Measurements from ENCODE around the gene GLB1L.
"Not testable (repeated sequence)": the region's sequence is repeated elsewhere in the genome, so short reads cannot be mapped to it uniquely, and the experiment has no call there.

Gene GLB1L

DNA sequence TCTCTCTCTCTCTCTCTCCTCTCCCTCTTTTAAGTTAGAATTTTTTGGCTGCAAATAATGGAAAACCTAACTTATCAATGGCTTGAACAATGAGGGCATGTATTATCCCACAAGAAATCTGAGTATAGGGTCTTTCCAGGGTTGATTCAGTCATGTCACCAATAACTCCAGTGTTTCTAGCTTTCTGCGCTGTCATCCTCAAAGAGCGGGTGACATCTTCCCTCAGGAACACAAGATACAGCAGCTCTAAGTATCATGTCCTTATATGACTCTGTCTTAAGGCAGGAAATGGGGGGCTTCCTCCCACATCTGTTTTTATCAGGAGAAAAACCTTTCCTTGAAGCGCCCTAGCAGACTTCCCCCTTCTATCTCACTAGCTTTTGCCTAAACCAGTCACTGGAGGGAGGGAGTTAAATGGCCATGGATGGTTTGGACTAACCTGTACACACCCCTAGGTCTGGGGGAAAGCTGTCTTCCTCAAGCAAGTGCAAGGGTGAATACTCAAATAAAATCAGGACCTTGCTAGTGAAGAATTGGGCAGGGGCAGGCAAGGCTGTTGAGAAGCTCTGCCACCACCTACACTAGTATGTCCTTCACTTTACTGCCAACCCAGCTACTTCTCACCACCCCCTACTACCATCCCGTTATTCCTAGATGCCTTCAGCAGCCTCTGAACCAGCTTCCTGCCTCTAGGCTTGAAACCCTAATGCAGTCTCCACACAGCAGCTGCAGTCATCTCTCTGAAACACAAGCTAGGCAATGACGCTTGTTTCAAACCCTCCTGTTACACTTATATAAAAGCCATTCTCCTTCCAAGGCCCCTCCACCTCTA lies 16.0 kb upstream of the GLB1L start:
- TF ChIP-seq, protein P1, sequence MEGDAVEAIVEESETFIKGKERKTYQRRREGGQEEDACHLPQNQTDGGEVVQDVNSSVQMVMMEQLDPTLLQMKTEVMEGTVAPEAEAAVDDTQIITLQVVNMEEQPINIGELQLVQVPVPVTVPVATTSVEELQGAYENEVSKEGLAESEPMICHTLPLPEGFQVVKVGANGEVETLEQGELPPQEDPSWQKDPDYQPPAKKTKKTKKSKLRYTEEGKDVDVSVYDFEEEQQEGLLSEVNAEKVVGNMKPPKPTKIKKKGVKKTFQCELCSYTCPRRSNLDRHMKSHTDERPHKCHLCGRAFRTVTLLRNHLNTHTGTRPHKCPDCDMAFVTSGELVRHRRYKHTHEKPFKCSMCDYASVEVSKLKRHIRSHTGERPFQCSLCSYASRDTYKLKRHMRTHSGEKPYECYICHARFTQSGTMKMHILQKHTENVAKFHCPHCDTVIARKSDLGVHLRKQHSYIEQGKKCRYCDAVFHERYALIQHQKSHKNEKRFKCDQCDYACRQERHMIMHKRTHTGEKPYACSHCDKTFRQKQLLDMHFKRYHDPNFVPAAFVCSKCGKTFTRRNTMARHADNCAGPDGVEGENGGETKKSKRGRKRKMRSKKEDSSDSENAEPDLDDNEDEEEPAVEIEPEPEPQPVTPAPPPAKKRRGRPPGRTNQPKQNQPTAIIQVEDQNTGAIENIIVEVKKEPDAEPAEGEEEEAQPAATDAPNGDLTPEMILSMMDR (IDR thresholded peaks at IDR 0.05; ENCODE audit: extremely low read depth, missing control alignments): no peak

DNA sequence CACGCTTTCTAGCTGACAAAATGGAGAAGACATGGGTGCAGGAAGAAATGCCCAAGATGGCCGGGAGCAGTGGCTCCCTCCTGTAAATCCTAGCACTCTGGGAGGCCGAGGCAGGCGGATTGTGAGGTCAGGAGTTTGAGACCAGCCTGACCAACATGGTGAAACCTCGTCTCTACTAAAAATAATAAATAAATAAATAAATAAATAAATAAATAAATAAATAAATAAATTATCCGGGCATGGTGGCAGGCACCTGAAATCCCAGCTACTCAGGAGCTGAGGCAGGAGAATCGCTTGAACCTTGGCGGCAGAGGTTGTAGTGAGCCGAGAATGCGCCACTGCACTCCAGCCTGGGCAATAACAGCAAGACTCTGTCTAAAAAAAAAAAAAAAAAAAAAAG lies 13.7 kb upstream of the GLB1L start:
- DNase-seq (ENCODE audit: low spot score): not testable (repeated sequence)

More for the DNA sequence above, 16.0 kb upstream of the GLB1L start:
- no peak for DNase-seq (ENCODE audit: low spot score)

DNA sequence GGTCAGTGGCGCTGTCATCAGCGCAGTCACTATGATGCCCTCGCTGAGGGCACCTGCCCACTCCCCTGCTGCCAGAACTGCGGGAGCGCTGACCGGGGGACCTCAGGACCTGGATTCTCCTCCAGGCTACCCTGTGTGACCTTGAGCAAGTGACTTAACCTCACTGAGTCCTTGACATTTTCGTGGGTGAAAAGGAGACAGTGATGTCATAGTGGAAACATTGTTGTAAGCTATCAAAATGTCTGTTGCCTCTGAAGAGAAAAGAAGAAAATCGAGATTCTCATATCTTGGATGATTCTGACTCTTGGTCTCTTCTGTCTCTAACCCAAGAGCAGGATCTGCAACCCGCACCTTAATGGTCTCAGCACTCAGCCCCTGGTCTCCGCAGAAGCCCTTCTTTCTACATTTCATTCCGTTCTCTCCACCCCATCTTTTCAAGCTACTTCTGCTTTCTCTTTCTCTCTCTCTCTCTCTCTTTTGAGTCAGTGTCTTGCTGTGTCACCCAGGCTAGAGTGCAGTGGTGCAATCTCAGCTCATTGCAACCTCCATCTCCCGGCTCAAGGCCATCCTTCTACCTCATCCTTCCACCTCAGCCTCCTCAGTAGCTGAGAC lies 9.5 kb upstream of the GLB1L start:
- TF ChIP-seq, protein P1 (IDR thresholded peaks at IDR 0.05; ENCODE audit: extremely low read depth, missing control alignments): no peak

DNA sequence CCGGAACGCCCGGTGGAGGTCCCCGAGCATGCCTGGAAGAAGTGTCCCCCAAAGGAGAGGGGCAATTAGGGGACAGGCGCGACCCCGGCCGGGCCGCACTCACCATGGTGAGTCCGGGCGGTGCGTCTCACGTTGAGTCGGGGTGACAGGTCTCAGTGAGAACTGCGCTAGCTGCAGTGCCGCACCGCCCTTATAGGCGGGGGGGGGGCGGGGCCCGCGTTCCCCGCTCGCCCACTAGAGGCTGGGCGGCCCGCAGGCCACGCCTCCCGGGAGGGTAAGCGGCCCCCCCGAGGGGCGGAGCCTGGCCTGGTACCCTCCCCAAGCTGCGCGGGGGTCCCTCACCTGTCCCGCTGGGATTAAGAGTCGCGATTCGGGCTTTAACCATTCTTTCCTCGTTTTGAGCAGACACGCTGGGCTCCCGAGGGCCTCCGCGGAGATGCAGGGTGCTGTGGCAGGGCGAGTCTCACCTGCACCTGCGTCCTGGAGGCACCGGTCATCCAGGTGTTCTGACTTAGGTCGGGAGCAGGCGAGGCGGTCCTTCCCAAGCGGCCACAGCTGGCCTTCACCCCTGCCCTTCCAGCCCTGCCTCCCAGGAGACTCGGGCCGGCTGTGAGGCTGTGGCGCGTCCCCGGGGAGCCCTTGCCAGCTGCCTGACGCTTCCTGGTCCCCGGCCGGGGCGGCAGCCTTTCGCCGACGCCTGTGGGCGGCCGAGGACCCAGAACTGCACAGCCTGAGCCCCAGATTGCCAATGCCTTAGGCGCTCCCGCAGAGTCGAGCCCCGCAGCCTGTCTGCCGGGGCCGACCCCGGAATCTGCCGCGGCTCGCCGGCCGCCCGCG lies 8.7 kb upstream of the GLB1L start, which contains the start of gene TUBA4A:
Gene TUBA4A, minus strand, starts transcription at position 166 of the 837 bp plus-strand sequence. Its CDS starts 60 bp downstream, at position 106.
- TF ChIP-seq, protein P1 (IDR thresholded peaks at IDR 0.05; ENCODE audit: extremely low read depth, missing control alignments): no peak
- DNase-seq (ENCODE audit: low spot score): peak; percentile 97

More for the DNA sequence above, 9.5 kb upstream of the GLB1L start:
- peak; percentile 55 for DNase-seq (ENCODE audit: low spot score)

DNA sequence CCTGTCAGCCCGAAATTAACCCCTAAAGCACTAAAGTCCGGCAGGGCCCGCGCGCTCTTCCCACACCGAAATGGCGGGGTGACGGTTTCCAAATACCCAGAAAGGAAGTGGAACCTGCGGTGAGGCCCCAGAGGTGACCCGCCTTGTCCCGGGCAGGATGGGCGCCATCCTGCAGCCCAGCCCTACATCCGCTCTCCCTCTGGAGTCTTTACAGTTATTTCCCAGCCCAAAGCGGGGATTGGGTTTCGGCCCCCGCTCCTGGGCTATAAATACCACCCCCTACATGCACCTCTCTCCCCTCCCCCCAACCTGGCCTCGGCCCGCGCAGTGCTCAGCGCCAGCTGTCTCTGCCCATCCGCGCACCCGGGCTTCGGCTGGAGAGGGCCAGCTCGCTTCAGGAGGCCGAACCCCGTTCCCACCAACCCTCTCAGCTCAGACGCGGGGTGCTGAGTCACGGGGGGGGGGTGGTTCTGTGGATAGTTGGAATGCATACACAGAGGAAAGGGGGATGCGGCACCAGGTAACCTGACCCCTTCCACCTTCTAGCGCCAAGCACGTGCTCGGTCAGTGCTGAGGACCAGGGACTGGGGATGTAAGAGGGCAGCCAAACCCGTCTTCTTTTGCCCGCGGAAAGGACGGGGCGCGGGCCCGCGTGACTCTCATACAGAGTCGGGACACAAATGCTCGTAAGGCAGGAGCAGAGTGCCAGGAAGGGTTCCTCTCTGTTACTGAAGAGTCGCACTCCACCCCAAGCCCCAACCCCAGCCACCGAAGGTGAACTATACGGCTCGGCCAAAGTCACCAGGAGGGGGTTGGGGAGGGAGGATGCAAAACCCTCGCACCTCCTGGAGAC lies 7.9 kb upstream of the GLB1L start, which contains the start of gene TUBA4B:
Gene TUBA4B, plus strand, starts transcription at position 344 of the 853 bp plus-strand sequence. Its CDS starts 165 bp downstream, at position 509.
- peak; percentile 59 for DNase-seq (ENCODE audit: low spot score)
- TF ChIP-seq, protein P1 (IDR thresholded peaks at IDR 0.05; ENCODE audit: extremely low read depth, missing control alignments): no peak

DNA sequence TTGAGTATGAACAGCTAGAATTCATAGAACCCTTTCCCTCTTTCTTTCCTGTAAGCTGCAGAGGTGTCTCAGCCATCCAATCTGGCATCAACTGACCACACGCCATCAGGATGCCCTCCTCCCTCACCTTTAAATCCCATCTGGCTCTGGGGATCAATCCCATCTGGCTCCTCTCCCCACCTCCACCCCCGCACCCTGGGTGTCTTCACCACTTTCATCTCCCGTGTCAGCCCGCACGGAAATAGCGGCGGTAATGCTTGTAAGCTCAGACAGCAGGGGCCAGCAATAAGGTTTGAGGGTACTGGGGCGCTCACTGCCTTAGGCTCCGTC lies 7.3 kb upstream of the GLB1L start:
- TF ChIP-seq, protein P1 (IDR thresholded peaks at IDR 0.05; ENCODE audit: extremely low read depth, missing control alignments): no peak
- no peak for DNase-seq (ENCODE audit: low spot score)

DNA sequence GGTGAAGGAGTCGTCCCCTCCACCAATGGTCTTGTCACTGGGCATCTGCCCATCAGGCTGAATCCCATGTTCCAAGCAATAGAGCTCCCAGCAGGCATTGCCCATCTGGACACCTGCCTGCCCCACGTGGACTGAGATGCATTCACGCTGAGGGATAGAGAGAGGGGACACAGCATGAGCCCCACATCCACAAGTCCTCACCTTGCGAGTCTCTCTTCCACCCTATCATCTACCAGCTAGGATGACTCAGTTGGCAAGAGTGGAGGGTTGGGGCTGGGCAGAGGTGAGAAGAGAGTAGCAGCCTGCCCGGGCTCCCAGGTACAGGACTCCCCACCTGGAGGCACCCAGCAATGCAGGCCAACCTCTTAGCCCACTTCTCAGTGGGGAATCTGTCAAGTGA lies 6.8 kb upstream of the GLB1L start:
- no peak for DNase-seq (ENCODE audit: low spot score)

More for the DNA sequence above, 6.8 kb upstream of the GLB1L start:
- TF ChIP-seq, protein P1 (IDR thresholded peaks at IDR 0.05; ENCODE audit: extremely low read depth, missing control alignments): no peak
